Measurements from ENCODE around the gene NOS1AP.

Gene NOS1AP

DNA sequence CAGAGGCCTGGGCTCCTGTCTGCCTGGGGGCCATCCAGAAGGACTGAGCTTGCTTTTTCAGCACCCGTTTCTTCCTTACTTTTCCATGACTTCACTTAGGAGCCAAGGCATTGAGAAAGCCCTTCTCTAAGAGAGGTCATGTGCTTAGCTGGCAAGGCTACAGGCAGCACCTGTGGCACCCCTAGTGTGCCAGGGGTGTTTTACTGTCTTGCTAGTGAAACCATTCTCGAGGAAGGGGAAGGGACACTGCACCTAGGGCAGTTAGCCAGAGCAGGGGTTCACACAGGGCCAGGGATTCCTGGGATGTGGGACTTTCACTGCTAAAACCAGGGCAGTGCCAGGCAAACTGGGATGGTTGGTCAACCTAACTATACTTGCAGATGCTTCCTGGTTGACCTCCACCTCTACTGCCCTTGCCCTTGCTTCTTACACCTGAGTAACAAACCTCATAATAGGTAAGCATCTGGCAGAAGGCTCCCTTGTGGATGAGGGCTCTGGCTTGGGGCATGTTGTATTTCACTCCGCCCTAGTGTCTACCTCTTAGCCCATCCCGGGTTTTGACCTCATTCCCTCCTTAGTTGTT lies 69.2 kb downstream of the NOS1AP start:
- no peak for DNase-seq

DNA sequence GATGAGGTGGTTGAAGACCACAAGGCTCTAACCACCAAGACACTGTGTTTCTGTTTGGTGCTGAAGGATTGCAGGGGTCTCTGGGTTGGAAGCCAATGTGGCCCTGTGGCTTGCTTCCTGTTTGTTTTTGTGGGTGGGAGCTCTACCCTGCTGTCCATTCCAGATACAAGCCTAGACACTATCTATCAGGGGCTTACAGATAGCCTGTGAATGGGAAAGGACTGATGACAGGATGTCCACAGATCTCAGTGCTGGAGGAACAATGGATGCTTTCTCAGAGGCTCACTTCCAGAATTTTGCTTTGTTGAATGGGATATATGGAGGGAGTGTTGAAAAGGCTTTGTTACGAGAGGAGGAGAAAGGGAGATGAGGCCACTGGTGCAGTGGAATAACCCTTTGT lies 69.7 kb downstream of the NOS1AP start:
- no peak for DNase-seq

DNA sequence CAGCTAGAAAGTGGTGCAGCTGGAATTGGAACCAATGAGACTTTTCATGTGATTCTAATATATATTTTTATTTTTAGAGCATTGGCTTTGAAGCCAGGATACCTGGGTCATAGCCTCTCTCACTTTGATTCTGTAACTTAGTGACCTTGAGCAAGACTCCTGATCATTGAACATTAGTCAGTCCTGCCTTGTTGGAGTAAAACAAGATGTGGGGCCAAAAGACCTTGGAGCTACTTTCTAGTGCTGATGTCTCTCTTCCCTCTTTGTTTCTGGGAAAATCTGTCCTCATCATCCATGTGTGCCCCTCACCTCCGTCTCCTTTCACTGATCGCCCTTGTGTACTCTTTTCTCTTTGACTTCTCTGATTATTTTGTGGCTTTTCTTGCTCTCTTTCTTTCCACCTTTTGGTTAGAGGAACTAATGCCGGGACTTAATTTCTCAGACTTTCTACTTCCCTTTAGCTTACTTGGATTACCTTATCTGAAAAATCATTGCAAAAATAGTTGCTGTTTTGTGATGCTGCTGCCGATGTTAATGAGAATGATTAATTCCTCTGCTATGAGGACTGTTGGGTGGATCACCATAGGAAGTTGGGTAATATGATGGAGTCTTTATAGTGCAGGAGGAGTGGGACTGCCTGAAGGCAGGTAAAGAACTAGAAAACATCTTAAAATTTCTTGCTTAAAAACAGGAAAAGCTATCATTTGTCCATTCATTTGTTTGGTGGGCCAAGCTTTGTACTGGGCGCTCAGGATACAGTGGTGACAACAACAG lies 72.0 kb downstream of the NOS1AP start:
- DNase-seq: peak; percentile 27

DNA sequence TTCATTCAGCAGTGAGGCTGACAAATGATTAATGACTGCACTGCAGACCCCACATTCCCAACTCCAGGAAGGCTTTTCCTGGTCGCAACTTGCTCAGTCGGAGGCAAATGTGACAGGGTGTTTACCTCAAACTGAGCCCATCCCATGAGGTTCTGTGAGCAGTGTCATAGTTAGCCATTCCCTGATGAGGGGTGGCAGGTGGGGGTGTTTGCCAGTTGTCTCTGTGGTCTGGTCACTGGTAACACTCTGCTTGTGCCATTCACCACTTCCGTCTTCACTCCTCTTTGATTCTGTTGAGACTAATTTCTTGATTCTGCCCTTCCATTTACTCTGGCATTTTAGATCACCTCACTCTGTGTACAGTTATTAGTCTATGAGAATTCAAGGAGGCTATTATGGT lies 73.5 kb downstream of the NOS1AP start:
- no peak for DNase-seq

DNA sequence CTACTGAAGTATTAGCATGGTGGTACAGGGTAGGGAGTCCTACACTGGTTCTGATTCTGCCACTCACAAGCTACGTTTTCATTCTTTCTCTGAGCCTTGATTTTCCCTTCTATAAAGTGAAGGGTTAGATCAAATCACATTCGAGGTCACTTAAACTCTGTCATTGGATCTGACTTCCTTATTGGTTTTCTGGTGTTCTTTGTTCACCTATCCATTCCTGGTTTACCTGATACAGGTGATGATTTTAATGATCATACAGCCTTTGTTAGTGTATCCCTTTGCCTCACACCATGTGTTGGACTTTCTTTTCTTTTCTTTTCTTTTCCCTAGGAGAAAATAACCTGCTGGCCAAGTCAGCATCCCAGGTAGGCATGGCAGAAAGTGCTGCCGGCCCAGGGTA lies 74.8 kb downstream of the NOS1AP start:
- DNase-seq: no peak

DNA sequence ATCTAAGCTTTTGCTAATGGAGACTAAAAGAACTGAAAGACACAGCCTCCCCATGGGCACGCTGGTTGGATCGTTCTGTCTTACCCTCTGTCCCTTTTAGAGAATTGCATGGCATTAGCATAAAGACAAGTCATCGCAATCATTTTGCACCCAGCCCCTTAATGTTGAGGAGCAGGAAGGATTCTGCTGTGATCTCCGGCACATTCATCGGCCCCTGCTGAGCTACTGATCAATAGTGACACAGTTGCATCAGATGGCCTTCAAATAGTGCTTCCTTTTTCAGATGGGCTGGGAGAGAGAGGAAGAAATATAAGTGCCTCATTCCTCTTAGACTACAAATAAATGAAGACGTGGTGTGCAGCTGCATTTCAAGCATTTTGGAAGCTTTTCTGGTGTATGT lies 75.4 kb downstream of the NOS1AP start:
- peak; percentile 37 for DNase-seq

DNA sequence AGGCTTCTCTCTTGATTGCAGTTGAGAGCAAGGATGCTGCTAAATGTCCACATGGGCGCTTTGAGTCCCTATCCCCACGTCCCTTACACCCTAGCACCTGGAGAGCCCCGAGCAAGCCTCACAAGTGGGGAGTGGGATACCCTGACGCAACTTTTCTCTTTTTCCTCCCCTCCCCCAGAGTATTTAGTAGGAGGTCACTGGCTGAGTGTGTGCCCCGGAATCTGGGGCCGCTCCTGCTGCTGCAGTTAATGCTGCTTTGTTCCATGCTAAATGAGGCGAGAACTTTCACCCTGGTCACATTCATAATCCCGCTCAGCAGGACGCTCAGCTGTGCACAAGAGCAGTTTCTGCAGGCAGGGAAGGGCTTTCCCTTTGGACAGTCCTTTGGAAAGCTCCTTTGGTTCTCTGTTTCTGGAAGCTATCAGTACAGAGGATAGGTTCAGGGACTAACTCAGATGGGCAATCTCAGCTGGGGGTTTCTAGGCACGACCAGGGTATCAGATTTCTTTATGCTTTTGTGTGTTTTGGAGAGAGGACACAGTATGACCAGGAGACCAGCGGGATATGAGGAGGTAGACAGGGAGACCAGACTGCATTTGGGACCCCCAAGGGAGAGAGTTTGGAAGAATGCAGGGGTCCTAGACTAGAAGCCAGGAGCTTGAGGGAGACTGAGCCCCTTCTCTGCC lies 75.9 kb downstream of the NOS1AP start:
- peak; percentile 23 for DNase-seq

DNA sequence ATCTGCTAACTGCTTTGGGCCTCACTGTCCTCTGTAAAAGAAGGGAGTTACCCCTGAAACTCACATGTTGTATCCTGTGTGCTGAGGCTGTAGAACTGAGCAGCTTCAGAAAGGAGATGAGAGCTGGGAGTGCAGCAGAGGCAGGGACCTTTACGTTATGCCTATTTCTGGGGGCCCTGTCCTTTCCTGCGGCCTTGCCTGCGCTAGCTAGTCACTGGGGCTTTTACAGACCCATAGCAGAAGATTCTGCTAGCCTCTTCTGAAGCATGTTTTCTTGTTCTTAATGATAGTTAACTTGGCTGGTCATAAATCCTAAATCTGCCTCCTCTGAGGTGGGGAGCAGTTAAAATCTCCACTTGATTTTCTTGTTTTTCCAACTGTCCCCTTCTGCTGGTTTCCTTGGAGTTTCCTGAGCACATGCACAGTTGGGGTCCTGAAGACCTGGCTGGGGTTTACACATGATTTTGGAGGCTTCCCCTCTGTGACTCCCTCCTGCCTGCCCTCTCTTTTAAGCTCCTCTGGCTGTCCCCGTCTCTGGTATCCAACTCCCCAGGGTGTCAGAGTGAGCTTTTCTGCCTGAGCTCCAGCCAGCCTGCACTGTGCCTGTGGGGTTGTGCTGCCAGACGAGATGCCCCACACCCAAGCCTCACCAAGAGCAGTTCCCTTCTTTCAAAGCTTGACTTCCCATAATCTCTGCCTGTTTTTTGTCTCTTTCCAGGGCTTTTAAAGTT lies 76.6 kb downstream of the NOS1AP start:
- no peak for DNase-seq

DNA sequence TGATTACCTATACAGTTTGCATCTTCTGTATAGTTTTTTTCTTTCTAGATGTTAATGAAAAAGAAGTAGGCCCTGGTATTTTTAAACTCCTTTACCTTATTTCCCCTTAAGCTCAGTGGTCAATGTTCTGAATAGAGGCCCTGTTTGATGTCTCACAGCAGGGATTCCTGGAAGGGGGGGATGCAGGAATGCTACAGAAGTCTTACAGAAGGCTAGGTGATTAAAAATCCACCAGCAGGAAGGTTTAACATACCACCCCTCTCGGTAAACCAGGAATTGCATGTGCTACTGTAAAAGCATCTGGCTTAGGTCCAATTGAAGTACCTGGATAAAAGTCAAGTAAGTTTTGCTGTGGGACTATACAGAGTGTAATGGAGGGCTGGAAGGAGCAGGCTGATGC lies 78.3 kb downstream of the NOS1AP start:
- DNase-seq: no peak

DNA sequence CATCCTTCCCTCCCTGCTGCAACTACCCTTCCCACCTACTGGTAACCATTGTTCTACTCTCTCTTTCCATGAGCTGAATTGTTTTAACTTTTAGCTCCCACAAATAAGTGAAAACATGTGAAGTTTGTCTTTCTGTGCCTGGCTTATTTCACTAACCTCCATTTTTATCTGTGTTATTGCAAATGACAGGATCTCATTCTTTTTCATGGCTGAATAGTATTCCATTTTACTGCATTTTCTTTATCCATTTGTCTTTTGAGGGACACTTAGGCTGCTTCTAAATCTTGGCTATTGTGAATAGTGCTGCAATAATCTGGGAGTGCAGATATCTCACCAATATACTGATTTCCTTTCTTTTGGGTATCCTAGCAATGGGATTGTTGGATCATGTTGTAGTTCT lies 80.6 kb downstream of the NOS1AP start:
- no peak for DNase-seq

DNA sequence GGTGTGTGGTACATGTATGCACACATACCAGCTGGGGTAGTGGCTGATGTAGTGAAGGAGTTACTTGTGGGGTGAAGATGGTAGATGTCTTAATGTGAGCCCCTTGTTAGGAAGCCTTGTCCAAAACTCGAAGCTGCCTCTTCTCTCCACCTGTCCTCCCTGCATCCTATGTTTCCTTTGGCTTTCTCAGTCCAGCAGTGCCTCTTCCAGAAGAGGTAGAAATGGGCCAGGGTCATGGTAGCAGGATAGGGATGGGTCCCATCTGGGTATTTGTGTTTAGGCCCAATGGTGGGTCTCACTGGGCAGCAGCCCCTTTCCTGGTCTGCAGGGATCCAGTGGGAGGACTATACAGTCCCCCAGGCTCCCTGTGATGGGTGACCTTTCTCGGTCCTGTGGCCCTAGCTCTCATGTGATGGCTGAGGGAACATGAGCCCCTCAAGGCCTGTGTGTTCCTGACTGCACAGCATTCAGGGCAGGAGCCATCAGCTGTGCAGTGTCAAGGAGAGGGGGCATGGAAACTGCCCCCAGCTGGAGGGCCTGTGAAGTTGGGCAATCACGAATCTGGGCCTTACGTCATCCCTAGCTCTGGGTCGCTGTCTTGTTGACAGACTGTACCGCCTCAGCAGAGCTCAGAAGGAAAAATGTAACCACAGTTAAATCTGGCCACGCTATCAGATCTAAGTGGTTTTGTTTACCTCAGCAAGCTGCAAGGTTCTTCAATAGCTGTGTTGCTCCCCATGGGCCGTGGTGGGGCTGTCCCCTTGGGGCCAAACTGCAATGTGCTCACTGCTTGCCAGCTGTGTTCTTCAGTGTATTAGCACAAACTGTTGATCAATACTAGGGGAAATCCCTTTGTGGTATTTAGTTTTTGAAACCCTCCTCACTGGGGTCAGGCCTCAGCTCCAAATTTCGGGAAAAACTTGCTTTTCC lies 82.7 kb downstream of the NOS1AP start:
- no peak for DNase-seq

DNA sequence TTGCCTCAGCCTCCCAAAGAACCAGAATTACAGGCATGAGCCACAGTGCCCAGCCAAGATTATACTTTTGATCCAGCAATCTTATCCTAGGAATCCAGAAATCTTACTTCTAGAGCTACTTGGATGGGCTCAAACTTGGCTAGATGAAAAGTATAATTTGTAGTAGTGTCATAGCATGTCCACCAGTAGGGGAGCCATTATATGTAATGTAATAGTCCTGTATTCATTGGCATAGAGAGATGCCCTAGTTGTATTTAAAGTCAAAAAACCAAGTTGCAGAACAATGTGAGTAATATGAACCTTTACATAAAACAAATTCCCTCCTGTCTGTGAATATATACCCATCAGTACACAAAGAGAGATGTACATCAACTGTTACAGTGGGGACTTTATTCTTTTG lies 83.9 kb downstream of the NOS1AP start:
- no peak for DNase-seq

DNA sequence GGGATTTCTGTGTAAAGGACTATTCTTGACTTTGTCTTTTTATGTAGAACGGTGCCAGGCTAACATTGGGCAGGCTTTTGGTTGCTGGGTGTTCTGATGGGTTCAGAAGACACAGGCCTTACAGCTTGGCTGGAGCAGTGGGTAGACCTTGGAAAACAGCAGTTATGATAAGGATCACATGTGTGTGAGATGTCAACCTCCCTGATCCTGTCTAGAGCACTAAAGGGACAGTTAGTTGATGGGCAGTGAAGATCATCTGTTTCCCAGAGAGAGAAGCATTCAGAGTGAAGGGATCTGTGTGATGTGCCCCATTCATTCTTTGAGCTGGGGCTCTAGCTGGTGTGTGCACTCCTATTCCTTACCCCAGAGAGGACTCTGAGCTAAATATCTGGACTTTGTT lies 88.0 kb downstream of the NOS1AP start:
- DNase-seq: no peak

DNA sequence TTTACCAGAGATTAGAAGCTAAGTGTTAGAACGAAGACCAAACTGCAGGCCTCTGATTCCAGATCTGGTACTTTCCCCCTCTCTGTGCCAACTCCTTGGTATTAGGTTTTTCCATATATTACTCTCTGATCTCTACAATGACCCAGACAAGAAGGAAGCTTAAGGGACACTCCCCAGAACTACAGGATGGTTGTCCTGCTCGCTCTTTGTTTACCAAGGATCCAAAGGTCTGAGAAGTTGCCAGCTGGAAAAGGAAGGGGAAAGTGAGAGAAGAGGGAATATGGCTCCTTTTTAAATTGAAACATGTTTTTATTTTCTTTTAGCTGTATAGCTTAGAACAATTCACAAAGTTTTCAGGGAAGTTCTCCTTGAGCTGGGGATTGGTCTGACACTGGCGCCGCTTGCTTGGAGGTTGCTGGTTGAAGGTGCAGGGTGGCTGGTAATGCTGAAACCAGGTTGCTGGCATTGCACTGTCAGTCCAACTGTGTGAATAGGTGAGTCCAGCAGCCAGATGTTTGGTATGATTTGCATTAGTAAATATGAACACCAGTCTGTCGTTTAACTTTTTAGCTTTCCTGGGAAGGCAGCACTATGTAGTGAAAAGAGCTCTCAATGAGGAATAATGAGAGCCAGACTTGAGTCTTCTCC lies 89.3 kb downstream of the NOS1AP start:
- no peak for DNase-seq

DNA sequence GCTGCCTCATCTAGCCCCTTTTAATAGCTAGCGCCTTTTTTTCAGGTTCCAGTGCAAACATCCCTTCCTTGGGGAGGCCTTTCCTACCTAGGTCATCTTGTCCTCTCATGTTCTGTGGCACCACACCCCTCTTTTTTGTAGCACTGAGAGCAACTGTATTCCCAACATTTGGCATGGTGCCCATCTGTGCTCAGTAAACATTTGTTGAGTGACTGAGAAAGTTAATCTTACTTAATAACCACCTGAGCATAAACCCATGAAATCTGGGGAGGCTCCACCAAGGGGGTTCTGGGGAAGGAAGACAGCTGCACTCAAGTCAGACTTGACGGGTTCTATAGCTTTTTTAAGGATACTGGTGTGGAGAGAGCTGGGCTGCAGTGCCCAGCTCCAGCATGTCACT lies 90.0 kb downstream of the NOS1AP start:
- DNase-seq: no peak

DNA sequence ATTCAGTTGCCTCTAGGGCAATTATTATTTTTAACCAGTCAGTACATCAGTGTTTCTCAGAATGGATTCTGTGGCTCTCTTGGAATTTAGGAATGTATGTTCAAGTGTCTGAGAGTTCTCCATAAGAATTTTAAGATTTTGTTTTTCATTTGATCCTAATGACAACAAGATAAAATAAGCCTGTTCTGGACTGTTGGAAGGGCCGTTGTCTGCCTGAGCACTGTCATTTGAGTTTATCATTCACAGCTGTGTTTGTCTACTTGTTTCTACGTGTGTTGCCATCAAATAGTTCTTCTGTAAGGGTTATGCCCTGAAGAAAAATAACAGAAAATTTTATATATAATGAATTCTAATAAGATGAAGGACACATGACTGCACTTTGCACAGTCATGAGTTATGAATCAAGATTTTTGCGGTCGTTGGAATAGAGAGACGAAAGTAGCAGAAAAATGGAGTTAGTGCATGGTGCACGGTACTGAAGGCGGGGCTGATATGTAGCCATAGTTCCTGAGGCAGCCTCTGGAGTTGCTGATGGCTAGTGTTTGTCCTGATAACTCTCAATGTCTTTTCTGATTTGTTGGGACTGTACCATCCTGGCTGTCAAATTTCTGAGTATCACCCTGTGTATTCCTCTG lies 92.5 kb downstream of the NOS1AP start:
- peak; percentile 76 for DNase-seq

DNA sequence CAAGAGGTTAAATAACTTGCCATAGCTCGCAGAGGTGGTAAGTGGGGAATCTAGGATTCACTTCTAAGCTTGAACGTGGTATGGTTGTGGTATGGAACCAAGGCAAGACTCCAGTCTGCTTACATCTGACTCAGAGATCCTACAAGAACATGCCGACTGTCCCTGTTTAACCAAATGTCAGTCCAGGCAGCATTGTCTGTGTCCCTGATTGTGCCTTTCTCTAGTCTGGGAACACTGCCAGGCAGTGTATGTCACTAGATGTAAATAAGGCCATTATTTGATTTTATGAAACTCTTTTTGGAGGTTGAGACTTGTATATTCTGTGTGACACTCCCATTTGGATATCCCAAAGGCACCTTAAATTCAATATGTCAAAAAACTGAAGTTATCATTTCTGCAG lies 96.0 kb downstream of the NOS1AP start:
- no peak for DNase-seq

DNA sequence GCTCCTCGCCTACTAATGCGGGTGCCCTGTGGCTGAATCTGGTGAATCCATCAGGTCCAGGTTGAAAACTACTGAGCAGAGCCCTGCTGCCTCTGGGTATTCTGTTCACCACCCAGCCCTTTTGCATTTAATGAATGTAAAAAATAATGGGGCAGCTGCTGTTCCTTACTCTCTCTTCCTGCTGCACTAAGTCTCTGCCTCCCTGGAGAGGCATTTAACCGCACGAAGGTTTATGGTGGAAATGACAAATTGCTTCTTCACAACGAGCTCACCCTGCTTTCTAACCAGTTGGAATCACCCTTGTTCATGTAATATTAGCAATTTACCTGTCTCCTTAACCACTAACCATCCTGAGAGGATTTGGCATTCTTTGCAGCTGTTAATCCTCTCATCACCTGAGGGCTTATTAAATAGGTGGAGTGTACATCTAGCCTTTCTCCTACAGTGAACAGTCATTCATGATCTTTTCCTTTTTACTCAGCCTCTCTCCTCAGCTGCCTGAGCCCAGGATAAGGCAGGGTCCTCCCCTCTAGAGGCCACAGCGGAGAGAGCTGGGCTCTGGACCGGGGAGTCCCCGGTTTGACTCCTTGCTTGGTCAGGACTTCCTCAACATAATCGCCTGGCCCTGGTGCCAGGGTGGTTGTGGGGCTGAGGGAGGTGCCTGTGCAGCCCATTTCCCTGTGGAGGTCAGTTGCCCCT lies 97.6 kb downstream of the NOS1AP start:
- DNase-seq: no peak

DNA sequence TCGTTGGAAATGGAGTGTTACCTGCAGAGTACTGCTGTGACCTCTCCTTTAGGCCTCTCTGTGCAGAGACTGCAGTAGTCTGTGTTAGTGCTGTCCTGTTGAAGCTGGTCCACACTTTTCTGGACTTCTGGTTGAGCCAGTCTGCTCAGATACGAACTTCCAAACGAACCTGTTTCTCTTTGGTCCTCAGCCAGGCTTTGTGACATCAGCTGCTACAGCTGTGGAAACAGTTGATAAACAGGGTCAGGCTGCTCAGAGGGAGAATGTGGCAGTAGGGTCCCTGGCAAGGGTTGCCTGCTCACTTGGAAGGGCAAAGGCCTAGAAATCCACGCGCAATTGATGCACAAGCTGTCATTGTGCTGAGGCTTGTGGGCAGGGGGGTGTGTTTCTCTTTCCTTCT lies 98.8 kb downstream of the NOS1AP start:
- no peak for DNase-seq

DNA sequence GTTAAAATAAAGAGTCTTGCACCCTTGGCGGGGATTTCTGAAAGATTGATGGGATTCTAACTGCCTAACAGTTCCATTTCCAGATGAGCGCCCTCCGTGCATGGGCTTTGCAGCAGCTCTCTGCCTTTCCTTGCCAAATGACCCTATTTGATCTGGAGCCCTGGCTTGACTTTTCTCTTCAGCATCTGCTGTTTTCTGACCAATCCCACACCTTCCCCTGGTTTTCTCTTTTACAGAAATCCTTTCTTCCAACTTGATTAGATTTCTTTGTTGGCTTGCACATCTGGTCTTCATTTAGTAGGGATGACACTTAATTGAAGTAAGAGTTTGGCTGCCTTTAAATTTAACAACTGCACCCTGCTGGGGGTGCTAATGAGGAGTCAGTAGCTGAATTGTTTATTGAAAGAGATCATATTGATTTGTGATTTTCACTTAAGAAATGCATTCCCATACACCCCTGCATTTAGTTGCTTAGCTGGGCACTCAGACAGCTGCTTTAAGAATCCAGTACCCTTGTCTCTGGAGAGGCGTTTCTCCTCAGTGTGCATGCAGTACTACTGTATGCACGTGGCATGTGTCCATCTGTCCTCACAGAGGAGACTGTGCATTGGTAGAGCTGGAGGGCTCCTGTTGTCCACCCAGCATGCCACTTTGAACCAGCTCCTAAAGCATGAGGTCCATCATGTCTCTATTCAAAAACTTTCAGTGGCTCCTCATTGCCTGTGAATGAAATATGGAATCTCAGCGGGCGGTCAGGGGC lies 99.7 kb downstream of the NOS1AP start:
- DNase-seq: peak; percentile 71
